ENCODE results near the gene TANGO6.

GRCh38 chr16:68902003-68902968 lies 59.0 kb downstream of the TANGO6 start:
- peak; percentile 50 to 60 (median 53) for TF ChIP-seq CTCF (IDR thresholded peaks at IDR 0.05)
- no peak for TF ChIP-seq POLR2A (IDR thresholded peaks at IDR 0.05)
